ENCODE data around the gene SMIM3. TPM values are rescaled to one million over a fixed set of nuclear protein-coding genes. Genes with fewer than 3 reads are reported as not detected.

The SMIM3 gene
- total and polyA plus RNA-seq, 7 donors = 19.2 to 48.6 (median 46.0) TPM

GRCh38 chr5:150779397-150780186 is 1.0 kb downstream of the SMIM3 start:
- H3K27me3 ChIP-seq = no peaks in the 10 kb centered on the region
- peak overlapping the region; percentile 70 to 81 (median 74) for H3K4me3 ChIP-seq
- WGBS, 2 donors = 37 to 40% methylated on average over 13 of the region's 13 CpGs
- peak; percentile 70 for DNase-seq
- intact Hi-C loops (cut with DNase I) = loop anchor here (1.0 to 5.0 kb wide), 3 partner anchors 21 to 328 kb away; partner anchors contain the start of gene RBM22
- peak overlapping the region; percentile 91 to 95 (median 94) for H3K27ac ChIP-seq
- no peaks in the 10 kb centered on the region for H3K9me3 ChIP-seq
- TF ChIP-seq CTCF (IDR thresholded peaks at IDR 0.05) = no peak
- no peak for TF ChIP-seq EP300 (IDR thresholded peaks at IDR 0.05)
- no peak for TF ChIP-seq POLR2A (IDR thresholded peaks at IDR 0.05)
- TF ChIP-seq POLR2AphosphoS5 (IDR thresholded peaks at IDR 0.05) = no peak
- H3K4me1 ChIP-seq = peaks cover 0 to 61% (median 55%) of the 10 kb centered on the region in 4 donors
- H3K36me3 ChIP-seq = no peaks in the 10 kb centered on the region

DNA sequence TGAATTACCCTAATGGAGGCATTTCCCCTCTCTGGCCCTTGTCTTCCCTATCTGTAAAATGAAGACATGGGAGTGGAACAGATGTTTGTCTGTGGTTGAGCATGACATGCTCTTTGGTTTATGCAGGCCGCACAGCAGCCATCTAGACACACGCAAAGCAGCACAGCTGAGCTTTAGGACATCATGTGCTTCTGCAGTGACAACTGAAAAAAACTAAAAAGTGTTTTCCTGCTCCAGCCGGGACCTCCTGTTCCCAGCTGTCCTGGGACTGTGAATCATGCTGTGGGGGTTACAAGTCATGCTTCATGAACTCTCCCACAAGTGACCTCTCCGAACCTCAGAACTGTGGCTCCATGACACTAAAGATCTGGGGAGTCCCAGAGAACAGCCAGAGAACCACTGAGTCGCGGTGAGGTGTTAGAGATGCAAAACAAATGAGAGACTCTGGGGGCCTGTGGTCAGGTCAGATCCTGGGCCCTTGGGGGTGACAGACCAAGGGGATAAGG is 1.7 kb downstream of the SMIM3 start:
- TF ChIP-seq EP300 (IDR thresholded peaks at IDR 0.05) = peak; percentile 30 to 89 (median 65)
- TF ChIP-seq POLR2AphosphoS5 (IDR thresholded peaks at IDR 0.05) = peak; percentile 63 to 79 (median 76)
- TF ChIP-seq POLR2A (IDR thresholded peaks at IDR 0.05) = peak in 1 of 2 donors; percentile 22
- no peak for TF ChIP-seq CTCF (IDR thresholded peaks at IDR 0.05)
- peak; percentile 90 for DNase-seq
- peak overlapping the region; percentile 91 to 95 (median 94) for H3K27ac ChIP-seq
- H3K4me3 ChIP-seq = peak overlapping the region; percentile 70 to 81 (median 74)
- peaks cover 0 to 62% (median 55%) of the 10 kb centered on the region in 4 donors for H3K4me1 ChIP-seq
- H3K27me3 ChIP-seq = no peaks in the 10 kb centered on the region
- intact Hi-C loops (cut with DNase I) = loop anchor here (5.0 kb wide), 1 partner anchor 327 kb away; no protein-coding TSS in a partner anchor
- 24 to 43% methylated on average over 6 of the region's 6 CpGs for WGBS, 2 donors
- no peaks in the 10 kb centered on the region for H3K9me3 ChIP-seq
- H3K36me3 ChIP-seq = no peaks in the 10 kb centered on the region

- Histone ChIP-seq H3K36me3 (no peaks in the 10 kb centered on the region), H3K27ac (peak overlapping the region; percentile 91 to 95 (median 94)), H3K4me1 (peaks cover 0 to 62% (median 55%) of the 10 kb centered on the region in 4 donors), H3K9me3 (no peaks in the 10 kb centered on the region), H3K4me3 (peak overlapping the region in 3 of 4 donors; percentile 70 to 81 (median 72)), H3K27me3 (no peaks in the 10 kb centered on the region)
- TF ChIP-seq POLR2AphosphoS5 (IDR thresholded peaks at IDR 0.05) (peak in 1 of 4 donors; percentile 39), EP300 (IDR thresholded peaks at IDR 0.05) (no peak), CTCF (IDR thresholded peaks at IDR 0.05) (no peak), POLR2A (IDR thresholded peaks at IDR 0.05) (no peak)
- no peak for DNase-seq
- WGBS, 2 donors = 13 to 58% methylated on average over 5 of the region's 5 CpGs
- intact Hi-C loops (cut with DNase I) = loop anchor here (5.0 kb wide), 1 partner anchor 326 kb away; no protein-coding TSS in a partner anchor
Observed at GRCh38 chr5:150780816-150781221, 2.3 kb downstream of the SMIM3 start.

DNA sequence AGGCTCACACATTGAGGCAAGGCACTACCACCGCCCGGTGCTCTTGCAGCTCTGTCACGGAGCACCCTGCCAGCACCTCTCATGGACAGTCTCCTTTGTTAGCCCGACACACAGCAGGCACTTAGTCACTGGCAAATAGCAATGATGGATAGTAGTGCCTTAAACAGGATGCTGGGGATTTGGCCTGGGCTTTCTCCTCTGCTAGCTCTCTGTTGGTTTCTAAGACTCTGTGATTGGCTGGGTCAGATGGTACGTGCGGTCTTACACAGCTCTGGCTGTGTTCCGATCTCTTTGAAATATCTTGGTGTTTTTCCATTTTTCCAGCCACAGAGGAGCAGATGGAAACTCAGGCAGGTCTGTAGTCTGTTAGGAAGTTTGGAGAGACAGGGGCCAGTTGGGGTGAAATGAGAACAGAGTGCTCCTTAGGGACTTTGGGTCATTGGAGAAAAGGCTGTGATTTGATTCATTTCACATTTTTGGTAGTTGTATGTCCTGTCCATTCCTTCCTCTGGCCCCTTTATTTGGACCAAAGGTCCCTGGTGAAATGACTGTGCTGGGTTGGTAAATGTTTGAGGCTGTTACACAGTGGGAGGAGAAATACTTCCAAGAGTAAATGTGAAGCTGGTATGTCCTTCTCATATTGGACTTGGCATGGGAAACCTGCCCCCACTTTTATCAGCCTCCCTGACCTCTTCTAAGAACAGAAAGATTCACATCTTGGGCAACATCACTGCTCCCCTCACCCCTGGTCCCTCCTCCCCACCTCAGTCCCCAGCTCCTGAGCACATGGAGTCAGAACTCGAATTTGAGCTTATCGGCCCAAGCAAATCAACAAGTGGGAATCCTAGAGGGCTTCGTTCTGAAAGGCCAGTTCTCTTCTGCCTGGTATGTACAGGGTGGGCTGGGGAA is 3.4 kb downstream of the SMIM3 start:
- 74 to 75% methylated on average over 10 of the region's 10 CpGs for WGBS, 2 donors
- no peaks in the 10 kb centered on the region for H3K9me3 ChIP-seq
- TF ChIP-seq POLR2AphosphoS5 (IDR thresholded peaks at IDR 0.05) (peak; percentile 87 to 92 (median 92)), EP300 (IDR thresholded peaks at IDR 0.05) (peak in 1 of 4 donors; percentile 43), CTCF (IDR thresholded peaks at IDR 0.05) (no peak), POLR2A (IDR thresholded peaks at IDR 0.05) (no peak)
- no peaks in the 10 kb centered on the region for H3K36me3 ChIP-seq
- H3K27ac ChIP-seq = peak overlapping the region; percentile 91 to 95 (median 94)
- intact Hi-C loops (cut with DNase I) = loop anchor here (5.0 kb wide), 1 partner anchor 325 kb away; no protein-coding TSS in a partner anchor
- H3K4me1 ChIP-seq = peaks cover 0 to 68% (median 56%) of the 10 kb centered on the region in 4 donors
- H3K27me3 ChIP-seq = no peaks in the 10 kb centered on the region
- DNase-seq = peak; percentile 96
- peak overlapping the region in 3 of 4 donors; percentile 70 to 81 (median 72) for H3K4me3 ChIP-seq

Data from sigmoid colon (tissue), 7 donors.